HG03378 (cell line): ENCODE data around the gene ZNF496.
"Not testable (repeated sequence)": the region's sequence is repeated elsewhere in the genome, so short reads cannot be mapped to it uniquely, and the experiment has no call there.

ENCODE experiments used
- ATAC-seq: cut with Tn5 transposase; IDR thresholded peaks from one replicate; pipeline ENCODE4 v1.9.1; 2021; ENCODE audit warnings: mild to moderate bottlenecking, moderate library complexity; ENCODE audit not compliant: unreplicated experiment

The ZNF496 gene

DNA sequence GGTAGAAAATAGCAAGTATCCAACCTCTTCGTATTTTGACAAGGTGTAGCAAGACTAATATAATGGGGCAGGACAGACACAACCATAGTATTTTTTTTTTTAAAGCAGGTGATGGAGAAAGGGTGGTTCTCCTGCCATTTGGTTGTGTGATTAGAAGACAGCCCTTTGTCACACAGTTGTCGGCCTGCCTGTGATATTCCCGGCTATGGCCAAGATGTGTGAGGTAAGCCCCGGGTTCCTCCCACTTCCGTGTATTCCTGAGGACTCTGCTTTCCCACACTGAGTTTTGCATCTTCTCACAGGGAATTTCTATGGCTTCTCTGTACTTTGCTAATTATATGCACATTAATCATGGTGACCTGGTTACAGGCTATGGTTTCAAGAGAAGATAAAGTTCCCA is 35.9 kb downstream of the ZNF496 start:
- ATAC-seq: no peak

GRCh38 chr1:247295274-247295684 is 36.4 kb downstream of the ZNF496 start:
- no peak for ATAC-seq

DNA sequence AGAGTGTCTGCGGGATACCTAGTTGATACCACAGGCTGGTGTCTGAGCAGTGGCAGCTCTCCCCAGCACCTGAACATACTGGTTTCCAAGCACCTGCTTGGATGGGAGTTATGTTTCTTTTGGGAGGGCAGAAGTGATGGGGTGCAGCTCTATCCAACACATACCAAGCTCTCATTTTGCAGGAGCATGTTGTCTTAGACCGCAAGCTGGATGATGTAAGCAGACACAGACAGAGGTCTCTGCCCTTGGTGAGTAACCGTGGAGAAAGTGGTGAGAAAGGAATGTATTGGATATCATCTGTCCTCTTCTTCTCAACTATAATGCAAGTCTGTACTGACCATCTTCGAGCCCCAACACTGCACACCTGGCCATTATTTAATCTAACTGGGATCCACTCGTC is 37.4 kb downstream of the ZNF496 start:
- ATAC-seq: no peak

GRCh38 chr1:247293047-247293446 is 38.6 kb downstream of the ZNF496 start:
- no peak for ATAC-seq

GRCh38 chr1:247291833-247292561 is 39.7 kb downstream of the ZNF496 start:
- ATAC-seq: no peak

- ATAC-seq: no peak
These were observed 40.5 kb downstream of the ZNF496 start for GRCh38 chr1:247291161-247291560.

DNA sequence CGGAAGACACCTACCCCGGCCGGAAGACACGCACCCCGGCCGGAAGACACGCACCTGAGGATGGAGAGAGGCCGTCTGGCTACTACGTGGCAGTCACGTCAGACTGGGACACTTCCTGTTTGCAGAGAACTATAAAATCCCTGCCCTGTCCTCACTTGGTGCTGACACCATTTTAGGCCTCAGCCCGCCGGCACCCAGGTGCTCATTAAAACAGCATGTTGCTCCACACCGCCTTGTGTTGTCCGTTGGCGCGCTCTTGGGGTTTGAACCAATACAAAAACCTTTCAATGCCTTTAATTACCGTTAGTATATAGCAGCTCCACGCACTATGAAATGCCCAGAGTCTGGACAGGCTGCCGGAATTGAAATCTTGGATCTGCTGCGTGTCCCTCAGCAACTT is 41.1 kb downstream of the ZNF496 start:
- ATAC-seq: no peak

- ATAC-seq: not testable (repeated sequence)
These were observed 42.3 kb downstream of the ZNF496 start for GRCh38 chr1:247289274-247289892.

DNA sequence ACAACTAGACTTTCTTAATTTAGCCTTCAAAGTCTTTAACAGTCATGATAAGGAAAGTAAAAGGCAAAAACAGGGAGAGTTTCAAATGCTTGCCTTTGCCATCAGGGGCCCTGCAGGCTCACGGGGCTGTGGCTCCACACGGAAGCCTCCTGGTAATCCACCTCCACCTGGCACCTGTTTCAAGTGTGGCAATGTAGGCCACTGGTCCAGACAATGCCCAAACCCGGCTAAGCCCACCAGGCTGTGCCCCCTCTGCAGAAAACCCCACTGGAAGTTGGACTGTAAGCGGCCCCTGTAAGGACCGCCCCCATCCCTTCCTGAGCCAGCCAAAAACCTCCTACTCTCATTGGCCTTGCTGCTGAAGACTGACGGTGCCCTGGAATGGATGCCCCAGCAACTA is 43.3 kb downstream of the ZNF496 start:
- no peak for ATAC-seq

GRCh38 chr1:247287460-247287859 is 44.2 kb downstream of the ZNF496 start:
- no peak for ATAC-seq

DNA sequence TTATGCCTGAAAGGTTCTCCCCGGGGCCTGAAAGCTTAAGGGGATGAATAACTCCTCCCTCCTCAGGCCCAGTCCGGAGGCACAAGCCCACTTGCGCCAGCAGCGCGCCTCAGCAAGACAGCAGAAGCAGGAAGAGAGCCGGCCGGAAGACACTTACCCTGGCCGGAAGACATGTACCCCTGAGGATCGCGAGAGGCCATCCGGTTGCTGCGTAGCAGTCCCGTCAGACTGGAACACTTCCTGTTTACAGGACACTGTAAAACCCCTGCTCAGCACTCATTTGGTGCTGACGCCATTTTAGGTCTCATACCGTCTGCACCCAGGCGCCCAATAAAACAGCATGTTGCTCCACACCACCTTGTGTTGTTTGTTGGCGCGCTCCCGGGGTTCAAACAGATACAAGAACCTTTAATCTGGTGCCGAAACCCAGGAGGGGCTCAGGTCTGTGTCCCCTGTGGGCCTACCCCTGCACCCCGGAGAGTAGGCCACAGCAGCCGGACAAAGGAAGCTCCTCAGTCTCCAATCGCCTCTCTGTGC is 45.5 kb downstream of the ZNF496 start:
- ATAC-seq: no peak

DNA sequence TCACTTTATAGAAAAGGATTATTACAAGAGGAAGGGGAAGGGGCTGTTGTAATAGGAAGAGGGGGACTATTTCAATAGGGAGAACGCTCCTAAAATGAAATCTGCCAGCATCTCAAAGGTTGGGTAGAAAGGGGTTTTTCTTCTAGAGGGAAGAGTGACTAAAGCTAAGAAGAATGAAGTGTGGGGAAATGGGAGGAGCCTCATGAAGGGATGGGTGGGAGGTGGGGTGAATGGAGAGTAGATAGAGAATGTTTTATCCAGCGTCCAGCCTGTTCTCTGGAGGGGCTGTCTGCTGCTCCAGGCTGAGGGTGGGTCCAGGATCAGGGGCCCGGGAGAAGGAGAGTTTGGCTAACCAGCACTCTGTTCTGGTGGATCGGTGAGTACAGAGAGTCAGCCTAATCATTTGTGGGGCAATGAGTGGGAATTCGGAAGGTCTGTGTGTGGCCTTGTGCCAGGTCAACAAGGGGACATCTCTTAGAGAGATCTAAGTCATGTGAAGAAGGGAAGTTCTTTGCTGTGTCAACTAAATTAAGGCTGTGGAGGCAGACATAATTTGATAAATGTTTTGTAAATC is 50.6 kb downstream of the ZNF496 start:
- no peak for ATAC-seq

GRCh38 chr1:247277191-247277590 is 54.5 kb downstream of the ZNF496 start:
- no peak for ATAC-seq

DNA sequence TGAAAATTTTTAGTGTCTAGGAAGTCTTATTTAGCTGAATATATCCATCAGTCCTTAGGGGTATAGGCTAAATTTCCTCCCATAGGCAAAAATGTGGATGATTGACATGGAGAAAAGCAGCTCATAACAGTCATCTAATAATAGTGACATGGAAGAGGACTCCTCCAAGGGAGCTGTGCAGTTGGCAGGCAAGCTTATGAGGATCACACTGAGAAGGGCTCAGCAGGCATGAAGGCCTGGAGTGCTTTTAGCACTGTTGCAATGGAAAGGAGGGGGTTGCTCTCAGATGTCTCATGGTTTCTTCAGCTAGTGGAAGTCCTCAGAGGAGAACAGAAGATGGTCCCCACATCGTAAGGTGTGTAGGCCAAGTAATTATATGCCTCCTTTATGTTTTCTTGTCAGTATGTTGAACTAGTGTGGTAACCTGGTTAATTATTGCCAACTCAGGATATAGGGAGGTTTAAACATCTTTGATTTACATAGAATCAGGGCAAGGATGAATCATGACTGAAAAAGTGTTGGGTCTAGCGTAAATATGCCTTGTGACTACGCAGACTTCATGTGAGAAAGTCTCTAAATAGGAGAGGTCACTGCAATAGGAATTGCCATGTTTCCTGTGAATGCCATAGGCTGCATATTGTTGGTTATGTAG is 56.9 kb downstream of the ZNF496 start:
- no peak for ATAC-seq

DNA sequence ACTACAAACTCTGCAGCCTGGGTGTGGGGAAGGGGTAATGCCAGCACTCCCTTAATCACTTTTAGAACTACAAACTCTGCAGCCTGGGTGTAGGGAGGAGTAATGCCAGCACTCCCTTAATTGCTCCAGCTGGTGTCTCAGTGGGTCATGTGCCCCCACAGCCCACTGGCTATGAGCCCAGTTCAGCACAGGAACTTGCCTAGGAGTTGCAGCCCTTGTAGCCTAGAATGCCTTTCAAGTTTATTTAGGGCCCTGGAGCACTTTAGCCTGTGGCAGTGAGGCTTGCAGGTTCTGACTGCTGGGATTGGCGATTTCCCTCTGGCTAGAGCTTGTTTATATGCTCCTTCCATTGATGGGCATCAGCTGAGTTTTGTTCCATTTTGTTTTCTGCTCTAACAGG is 58.7 kb downstream of the ZNF496 start:
- ATAC-seq: no peak

DNA sequence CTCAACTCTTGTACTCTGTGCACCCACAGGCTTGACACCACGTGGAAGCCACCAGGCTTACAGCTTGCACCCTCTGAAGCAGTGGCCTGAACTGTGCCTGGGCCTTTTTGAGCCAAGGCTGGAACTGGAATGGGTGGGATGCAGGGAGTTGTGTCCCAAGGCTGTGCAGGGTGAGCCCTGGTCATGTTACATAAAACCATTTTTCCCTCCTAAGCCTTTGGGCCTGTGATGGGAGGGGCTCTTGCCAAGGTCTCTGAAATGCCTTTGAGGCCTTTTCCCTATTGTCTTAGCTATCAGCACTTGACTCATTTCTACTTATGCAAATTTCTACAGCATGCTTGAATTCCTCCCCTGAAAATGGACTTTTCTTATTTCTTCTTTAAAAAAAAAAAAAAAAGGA is 61.7 kb downstream of the ZNF496 start:
- no peak for ATAC-seq

DNA sequence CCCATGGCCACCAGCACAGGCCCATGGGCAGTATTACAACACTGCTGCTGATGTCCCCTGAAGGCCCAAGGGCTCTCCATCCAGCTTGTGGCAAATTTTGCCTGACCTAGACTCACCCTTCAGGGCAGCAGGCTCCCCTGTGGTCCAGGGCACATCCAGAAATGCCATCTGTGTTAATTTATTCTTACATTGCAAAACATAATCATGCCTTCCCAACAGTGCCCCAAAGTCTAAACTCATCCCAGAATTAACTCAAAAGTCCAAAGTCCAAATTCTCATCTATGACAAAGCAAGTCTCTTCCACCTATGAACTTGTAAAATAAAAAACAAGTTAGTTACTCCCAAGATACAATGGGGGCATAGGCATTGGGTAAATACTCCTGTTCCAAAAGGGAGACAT is 62.5 kb downstream of the ZNF496 start:
- no peak for ATAC-seq

DNA sequence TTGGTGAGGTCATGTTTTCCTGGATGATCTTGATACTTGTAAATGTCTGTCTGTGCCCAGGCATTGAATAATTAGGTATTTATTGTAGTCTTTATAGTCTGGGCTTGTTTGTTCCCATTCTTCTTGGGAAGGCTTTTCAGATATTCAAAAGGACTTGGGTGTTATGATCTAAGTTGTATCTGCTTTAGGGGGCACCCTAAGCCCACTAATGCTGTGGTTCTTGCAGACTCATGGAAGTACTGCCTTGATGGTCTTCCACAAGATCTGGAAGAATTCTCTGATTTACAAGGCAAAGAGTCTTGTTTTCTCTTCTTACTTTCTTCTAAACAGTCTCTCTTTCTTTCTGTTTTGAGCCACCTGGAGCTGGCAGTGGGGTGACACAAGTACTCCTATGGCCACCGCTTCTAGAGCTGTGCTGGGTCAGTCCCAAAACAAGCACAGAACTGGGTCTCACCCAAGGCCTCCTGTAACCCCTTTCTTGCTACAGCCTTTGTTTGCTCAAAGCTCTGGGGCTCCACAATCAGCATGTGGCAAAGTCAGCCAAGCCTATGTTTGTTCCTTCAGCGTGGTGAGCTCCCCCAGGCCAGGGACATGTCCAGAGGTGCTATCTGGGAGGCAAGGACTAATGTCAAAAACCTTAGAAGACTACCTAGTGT is 63.1 kb downstream of the ZNF496 start:
- no peak for ATAC-seq

DNA sequence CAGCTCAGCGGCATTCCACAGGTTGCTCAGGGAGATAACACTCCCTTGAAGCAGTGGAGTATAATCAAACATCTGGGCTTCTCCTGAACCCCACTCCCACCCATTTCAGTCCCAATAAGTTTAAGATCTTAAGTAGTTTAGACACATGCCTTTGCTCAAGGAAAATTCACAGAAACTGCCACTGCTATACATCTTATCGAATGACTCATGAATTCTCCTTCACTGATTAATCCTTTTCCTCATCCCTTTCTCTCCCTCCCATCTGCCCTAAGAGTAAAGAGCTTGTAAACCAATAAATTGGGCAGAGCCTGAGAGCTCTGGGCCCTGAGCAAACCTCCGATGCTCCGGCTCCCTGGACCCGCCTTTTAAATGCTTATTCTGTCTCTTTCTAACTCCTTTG is 65.6 kb downstream of the ZNF496 start:
- no peak for ATAC-seq

GRCh38 chr1:247255772-247256171 is 75.9 kb downstream of the ZNF496 start, which contains the start of gene VN1R5:
Gene VN1R5, plus strand, starts transcription at chr1:247256072.
- ATAC-seq: not testable (repeated sequence)

DNA sequence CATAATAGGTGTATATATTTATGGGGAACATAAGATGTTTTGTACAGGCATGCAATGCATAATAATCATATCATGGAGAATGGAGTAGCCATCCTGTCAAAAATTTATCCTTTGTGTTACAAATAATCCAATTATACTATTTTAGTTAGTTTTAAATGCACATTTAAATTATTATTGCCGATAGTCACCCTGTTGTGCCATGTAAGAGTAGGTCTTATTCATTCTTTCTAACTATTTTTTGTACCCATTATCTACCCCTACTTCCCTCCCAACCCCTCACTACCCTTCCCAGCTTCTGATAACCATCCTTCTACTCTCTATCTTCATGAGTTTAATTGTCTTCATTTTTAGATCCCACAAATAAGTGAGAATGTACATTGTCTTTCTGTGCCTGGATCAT is 84.1 kb downstream of the ZNF496 start:
- ATAC-seq: no peak
